T-helper 9 cell (primary cell): Measurements from ENCODE around the gene KDM4D.
"Not testable (repeated sequence)": the region's sequence is repeated elsewhere in the genome, so short reads cannot be mapped to it uniquely, and the experiment has no call there.

Experiments
- DNase-seq: peaks from one replicate; pipeline ENCODE4 v3.0.0-alpha.2; 2020

The KDM4D gene

DNA sequence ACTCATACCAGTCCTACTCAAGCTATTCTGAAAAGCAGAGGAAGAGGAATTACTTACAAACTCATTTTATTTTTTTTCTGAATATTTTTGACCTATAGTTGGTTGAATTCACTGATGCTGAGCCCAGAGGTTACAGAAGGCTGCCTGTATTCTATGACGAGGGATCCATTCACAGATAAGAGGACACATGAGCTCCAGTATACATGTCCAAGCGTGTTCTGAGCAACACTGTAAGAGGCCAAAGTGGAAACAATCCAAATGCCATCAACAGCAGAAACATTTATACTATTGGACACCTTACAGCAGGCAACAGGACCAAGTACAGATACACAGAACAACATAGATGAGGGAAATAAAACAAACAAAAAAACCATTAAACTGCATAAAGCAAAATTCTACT lies 61.8 kb downstream of the KDM4D start:
- no peak for DNase-seq

DNA sequence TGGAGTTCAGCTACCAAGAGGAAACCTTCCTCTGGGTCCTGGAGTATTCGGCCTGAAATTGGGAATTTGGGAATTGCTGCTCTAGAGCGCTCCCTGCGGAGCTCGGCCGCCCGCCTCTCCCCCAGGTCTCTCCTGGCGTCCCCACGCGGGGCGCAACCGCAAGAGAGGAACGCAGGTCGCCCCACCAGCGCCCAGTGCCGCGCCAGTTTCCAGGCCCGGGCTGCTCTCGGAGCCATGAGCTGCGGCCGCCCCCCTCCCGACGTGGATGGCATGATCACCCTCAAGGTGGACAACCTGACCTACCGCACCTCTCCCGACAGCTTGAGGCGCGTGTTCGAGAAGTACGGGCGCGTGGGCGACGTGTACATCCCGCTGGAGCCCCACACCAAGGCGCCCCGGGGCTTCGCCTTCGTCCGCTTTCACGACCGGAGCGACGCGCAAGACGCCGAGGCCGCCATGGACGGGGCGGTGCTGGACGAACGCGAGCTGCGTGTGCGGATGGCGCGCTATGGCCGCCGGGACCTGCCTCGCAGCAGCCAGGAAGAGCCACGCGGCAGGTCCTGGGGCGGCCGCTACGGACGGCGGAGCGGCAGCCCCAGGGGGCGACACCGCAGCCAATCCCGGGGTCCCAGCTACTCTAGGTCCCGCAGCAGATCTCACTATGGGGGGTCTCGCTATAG lies 64.0 kb downstream of the KDM4D start:
- not testable (repeated sequence) for DNase-seq

DNA sequence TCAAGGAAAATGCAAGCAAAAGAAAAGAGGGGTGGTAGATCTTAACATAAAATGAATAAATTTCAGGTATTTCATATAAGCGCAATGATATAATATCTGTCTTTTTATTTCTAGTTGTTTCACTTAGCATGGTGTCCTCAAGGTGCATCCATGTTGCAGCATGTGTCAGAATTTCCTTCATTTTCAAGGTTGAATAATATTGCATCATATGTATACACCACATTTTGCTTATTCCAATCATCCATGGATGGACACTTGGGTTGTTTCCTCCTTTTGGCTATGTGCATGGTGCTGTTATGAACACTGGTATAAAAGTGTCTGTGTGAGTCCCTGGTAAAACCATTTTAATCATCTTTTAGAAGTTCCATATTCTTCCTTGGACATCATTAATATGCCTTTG lies 68.7 kb downstream of the KDM4D start:
- DNase-seq: no peak

- DNase-seq: no peak
Measured at GRCh38 chr11:95042906-95043305, 69.4 kb downstream of the KDM4D start.

DNA sequence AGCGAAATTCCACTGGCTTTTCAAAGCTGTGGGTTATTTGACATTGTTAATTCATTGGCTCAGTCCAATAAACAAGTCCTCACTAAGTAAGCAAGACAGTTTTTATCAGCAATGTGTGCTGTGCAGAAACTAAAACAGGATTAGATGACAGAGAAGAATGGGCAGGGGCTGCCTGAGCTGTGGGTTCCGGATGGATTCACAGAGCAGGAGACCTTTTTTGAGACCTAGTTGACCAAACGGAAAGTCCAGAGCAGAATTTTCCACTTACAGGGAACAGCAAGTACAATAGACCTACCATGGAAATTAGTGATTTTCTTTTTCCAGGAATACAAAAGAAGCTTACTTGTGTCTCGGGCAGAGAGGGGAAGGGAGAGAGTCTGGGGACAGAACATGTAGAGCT lies 70.5 kb downstream of the KDM4D start:
- no peak for DNase-seq

DNA sequence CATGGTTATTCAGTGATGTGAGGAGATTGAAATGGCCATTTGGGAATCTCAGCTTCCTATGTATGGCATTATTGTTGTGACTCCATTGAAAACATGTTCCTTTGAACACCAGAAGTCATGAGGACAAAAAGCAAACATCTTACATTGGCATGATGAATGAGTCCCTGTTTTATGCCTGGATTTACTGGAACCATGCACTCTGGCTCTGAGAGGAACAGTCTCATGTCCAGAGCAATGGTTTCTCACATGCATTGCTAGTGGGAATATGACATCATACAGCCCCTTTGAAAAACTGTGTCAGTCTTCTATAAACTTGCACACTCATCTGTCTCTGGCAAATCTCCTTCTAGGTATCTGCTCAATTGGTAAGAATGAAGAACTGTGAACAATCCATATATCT lies 72.3 kb downstream of the KDM4D start:
- DNase-seq: no peak
